Lung (tissue), 12 donors: ENCODE results near the gene REXO4. TPM values are rescaled to one million over a fixed set of nuclear protein-coding genes. Genes with fewer than 3 reads are reported as not detected.

Source experiments
- ATAC-seq: fragments of 200-7000 bp; cut with Tn5 transposase; one replicate; pipeline ENCODE4 v1.9.1; 2020; ENCODE audit warnings: moderate number of reproducible peaks; ENCODE audit not compliant: insufficient read depth, low FRiP score
- DNase-seq, 3 donors: peaks; one replicate each; pipeline ENCODE4 v3.0.0-alpha.2; 2013 to 2017
- H3K27ac ChIP-seq, 2 donors: one replicate each; pipeline ENCODE4 v1.5.1; 2013; ENCODE audit warnings: mild to moderate bottlenecking in 2 of 2, moderate library complexity in 2 of 2, control low read depth in 1 of 2, inconsistent platforms in 1 of 2, low read depth in 1 of 2, low read length in 1 of 2
- H3K27me3 ChIP-seq, 3 donors: one replicate each; pipeline ENCODE4 v1.5.1; 2013; ENCODE audit warnings: low read length in 2 of 3; ENCODE audit not compliant: control insufficient read depth in 3 of 3, insufficient read depth in 3 of 3
- H3K36me3 ChIP-seq, 4 donors: one replicate each; pipeline ENCODE4 v1.5.1; 2013; ENCODE audit warnings: low read length in 4 of 4, mild to moderate bottlenecking in 1 of 4, moderate library complexity in 1 of 4; ENCODE audit not compliant: control insufficient read depth in 4 of 4, insufficient read depth in 4 of 4
- H3K4me1 ChIP-seq, 5 donors: one replicate each; pipeline ENCODE4 v1.5.1; 2013; ENCODE audit warnings: low read length in 5 of 5, mild to moderate bottlenecking in 2 of 5, moderate library complexity in 1 of 5; ENCODE audit not compliant: control insufficient read depth in 5 of 5, insufficient read depth in 5 of 5
- H3K4me3 ChIP-seq: one replicate; pipeline ENCODE4 v1.5.1; 2013; ENCODE audit warnings: mild to moderate bottlenecking, control low read depth, moderate library complexity
- H3K9ac ChIP-seq, 2 donors: one replicate each; pipeline ENCODE4 v1.5.1; 2013; ENCODE audit warnings: low read length in 2 of 2, control low read depth in 1 of 2; ENCODE audit not compliant: insufficient read depth in 1 of 2
- H3K9me3 ChIP-seq, 4 donors: one replicate each; pipeline ENCODE4 v1.5.1; 2013; ENCODE audit warnings: low read length in 3 of 4, mild to moderate bottlenecking in 1 of 4, moderate library complexity in 1 of 4; ENCODE audit not compliant: control insufficient read depth in 4 of 4, insufficient read depth in 3 of 4
- WGBS, 2 donors: extraction: QIAGEN DNeasy Blood & Tissue Kit; methylation state at CpG; one replicate each; pipeline ENCODE4 v1.1.7; 2013; 5-methylcytosine and 5-hydroxymethylcytosine counted together
- polyA plus RNA-seq, 2 donors: library from polyadenylated mRNA; stranded (reverse); fragments of 200-250 nt; gene quantifications; one replicate each; pipeline ENCODE4 v1.2.1, GENCODE V29; 2013
- total RNA-seq, 2 donors: library from RNA; depleted of rRNA in 1 of 2; stranded (reverse); fragments of >200 nt in 1 of 2; gene quantifications; one replicate each; pipeline ENCODE4 v1.2.1, GENCODE V29; 2014 to 2021
- TF ChIP-seq, protein P1 (sequence below): IDR thresholded peaks from 2 replicates; pipeline ENCODE4 v1.5.1; 2012; ENCODE audit warnings: mild to moderate bottlenecking; ENCODE audit errors: control extremely low read depth, extremely low read depth
- donor health status: control.
- donor health status: control.
- donor health status: Bipolar disorder and iron deficiency.
- donor health status: healthy.
- donor health status: DM: yes; HTN: yes; CAD: no.

Gene REXO4
- total and polyA plus RNA-seq, 4 donors = 14.6 to 20.4 (median 19.9) TPM

DNA sequence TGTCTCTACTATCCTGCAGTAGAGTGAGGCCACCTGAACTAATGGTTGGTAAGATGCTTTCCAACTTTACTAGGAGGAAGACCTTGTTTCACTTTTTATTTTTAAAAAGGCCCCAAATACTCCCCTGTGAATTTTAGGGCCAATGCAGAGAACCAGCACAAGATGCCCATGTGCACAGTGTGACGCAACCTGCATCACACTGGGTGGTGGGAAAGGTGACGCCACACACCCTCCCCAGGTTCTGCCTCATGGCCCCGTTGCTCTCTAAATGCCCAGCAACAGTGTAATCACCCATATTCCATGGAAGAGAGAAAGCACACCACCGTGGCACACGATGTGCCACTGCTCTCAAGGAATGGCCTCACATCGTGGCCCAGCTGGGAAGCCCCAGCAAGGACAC, 48.4 kb downstream of the REXO4 start:
- Histone ChIP-seq H3K4me1 (peaks cover 6 to 25% (median 18%) of the 10 kb centered on the region in 5 donors), H3K9me3 (no peaks in the 10 kb centered on the region), H3K36me3 (peaks cover 6 to 47% (median 37%) of the 10 kb centered on the region in 4 donors), H3K27ac (peak overlapping the region in 1 of 2 donors; percentile 41), H3K27me3 (no peaks in the 10 kb centered on the region), H3K9ac (no peak overlapping the region), H3K4me3 (no peak overlapping the region)
- DNase-seq (no peak), ATAC-seq (no peak)
- 71 to 76% methylated on average over 6 of the region's 6 CpGs for WGBS, 2 donors
- TF ChIP-seq, protein P1, sequence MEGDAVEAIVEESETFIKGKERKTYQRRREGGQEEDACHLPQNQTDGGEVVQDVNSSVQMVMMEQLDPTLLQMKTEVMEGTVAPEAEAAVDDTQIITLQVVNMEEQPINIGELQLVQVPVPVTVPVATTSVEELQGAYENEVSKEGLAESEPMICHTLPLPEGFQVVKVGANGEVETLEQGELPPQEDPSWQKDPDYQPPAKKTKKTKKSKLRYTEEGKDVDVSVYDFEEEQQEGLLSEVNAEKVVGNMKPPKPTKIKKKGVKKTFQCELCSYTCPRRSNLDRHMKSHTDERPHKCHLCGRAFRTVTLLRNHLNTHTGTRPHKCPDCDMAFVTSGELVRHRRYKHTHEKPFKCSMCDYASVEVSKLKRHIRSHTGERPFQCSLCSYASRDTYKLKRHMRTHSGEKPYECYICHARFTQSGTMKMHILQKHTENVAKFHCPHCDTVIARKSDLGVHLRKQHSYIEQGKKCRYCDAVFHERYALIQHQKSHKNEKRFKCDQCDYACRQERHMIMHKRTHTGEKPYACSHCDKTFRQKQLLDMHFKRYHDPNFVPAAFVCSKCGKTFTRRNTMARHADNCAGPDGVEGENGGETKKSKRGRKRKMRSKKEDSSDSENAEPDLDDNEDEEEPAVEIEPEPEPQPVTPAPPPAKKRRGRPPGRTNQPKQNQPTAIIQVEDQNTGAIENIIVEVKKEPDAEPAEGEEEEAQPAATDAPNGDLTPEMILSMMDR = no peak

DNA sequence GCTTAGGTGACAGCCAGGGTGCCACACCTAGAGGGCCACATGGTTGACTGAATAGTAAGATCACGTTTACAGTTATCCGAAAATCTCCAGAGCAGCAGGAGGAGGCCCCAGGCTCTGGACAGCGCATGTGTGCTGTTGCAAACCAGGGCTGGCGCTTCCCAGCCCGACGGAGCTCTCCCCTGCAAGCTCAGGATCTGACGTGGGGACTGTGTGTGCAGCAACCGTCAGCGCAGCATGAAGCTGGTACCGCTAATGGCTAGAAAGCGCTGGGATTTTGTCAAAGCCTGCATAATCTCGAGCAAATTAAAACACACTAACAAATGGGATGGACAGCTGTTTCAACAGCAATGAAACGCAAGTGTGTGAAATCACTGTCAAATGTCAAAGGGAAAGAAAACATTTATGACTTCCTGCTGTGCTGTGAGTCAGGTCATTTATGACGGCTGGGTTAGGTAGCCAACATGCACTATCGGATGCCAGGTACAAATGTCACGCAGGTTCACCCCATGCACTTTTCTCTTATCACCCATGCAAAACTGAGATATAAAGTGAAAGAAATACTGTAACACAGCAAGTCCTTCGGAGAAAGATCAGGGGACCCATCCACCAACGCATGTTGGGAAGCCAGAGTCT, 49.4 kb downstream of the REXO4 start:
- 78 to 79% methylated on average over 18 of the region's 18 CpGs for WGBS, 2 donors
- DNase-seq (no peak), ATAC-seq (no peak)
- no peak overlapping the region for H3K4me3 ChIP-seq
- peaks cover 6 to 50% (median 44%) of the 10 kb centered on the region in 4 donors for H3K36me3 ChIP-seq
- no peak overlapping the region for H3K9ac ChIP-seq
- H3K4me1 ChIP-seq = peaks cover 6 to 26% (median 20%) of the 10 kb centered on the region in 5 donors
- H3K9me3 ChIP-seq = no peaks in the 10 kb centered on the region
- H3K27me3 ChIP-seq = no peaks in the 10 kb centered on the region
- TF ChIP-seq, protein P1 = no peak
- no peak overlapping the region for H3K27ac ChIP-seq

DNA sequence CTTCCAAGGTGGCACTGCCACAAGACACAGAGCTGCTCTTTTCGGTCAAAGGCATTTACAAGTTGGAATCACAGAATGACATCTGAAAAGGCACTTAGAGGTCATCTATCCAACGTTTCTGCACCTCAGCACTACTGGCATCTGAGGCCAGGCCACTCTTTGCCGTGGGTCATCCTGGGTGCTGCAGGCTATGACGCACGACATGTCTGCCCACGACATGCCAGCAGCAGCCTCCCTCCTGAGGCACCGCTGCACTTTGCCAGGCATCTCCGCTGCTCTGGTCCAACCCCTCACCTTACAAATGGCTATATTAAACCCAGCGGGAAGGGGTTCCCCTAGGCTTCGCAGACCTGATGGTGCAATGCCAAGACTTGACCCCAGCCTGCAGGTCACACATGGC, 50.0 kb downstream of the REXO4 start:
- WGBS, 2 donors = 87 to 90% methylated on average over 10 of the region's 10 CpGs
- no peaks in the 10 kb centered on the region for H3K27me3 ChIP-seq
- peaks cover 6 to 51% (median 44%) of the 10 kb centered on the region in 4 donors for H3K36me3 ChIP-seq
- DNase-seq (no peak), ATAC-seq (no peak)
- peaks cover 6 to 31% (median 25%) of the 10 kb centered on the region in 5 donors for H3K4me1 ChIP-seq
- TF ChIP-seq, protein P1 = no peak
- H3K27ac ChIP-seq = no peak overlapping the region
- H3K9ac ChIP-seq = no peak overlapping the region
- no peaks in the 10 kb centered on the region for H3K9me3 ChIP-seq
- no peak overlapping the region for H3K4me3 ChIP-seq
